Smooth muscle cell (in vitro differentiated cells): Measurements from ENCODE around the gene KLHL2. TPM values are rescaled to one million over a fixed set of nuclear protein-coding genes. Genes with fewer than 3 reads are reported as not detected.
A peak's percentile ranks its signal among the peaks of the same experiment; 100 is the strongest.

Experiments used
- DNase-seq: peaks from one replicate; lab custom pipeline; 2025; ENCODE audit not compliant: unreplicated experiment; lab: John Stamatoyannopoulos, UW
- H2AFZ ChIP-seq: fragments of 200-600 bp; sonication (generic); 2 replicates; pipeline ENCODE4 v1.6.0; 2016; ENCODE audit warnings: antibody characterized with exemption, low read depth, mild to moderate bottlenecking
- H3F3A ChIP-seq: fragments of 200-600 bp; sonication (generic); 2 replicates; pipeline ENCODE4 v1.6.0; 2017; ENCODE audit warnings: antibody characterized with exemption, low read depth
- H3K27ac ChIP-seq: fragments of 200-600 bp; sonication (generic); 2 replicates; pipeline ENCODE4 v1.5.1; 2016; ENCODE audit warnings: low read depth, mild to moderate bottlenecking
- H3K27me3 ChIP-seq: fragments of 200-600 bp; sonication (generic); 2 replicates; pipeline ENCODE4 v1.6.1; 2016; ENCODE audit warnings: low read depth, mild to moderate bottlenecking
- H3K36me3 ChIP-seq: fragments of 200-600 bp; sonication (generic); 2 replicates; pipeline ENCODE4 v1.5.1; 2016; ENCODE audit warnings: low read depth
- H3K4me1 ChIP-seq: fragments of 200-600 bp; sonication (generic); 2 replicates; pipeline ENCODE4 v1.5.1; 2016; ENCODE audit warnings: low read depth
- H3K4me2 ChIP-seq: fragments of 200-600 bp; sonication (generic); 2 replicates; pipeline ENCODE4 v1.6.0; 2016; ENCODE audit warnings: mild to moderate bottlenecking
- H3K4me3 ChIP-seq: fragments of 200-600 bp; sonication (generic); 2 replicates; pipeline ENCODE4 v1.5.1; 2016; ENCODE audit warnings: mild to moderate bottlenecking
- H3K79me2 ChIP-seq: fragments of 200-600 bp; sonication (generic); 2 replicates; pipeline ENCODE4 v1.6.0; 2016; ENCODE audit warnings: low read depth, mild to moderate bottlenecking
- H3K9ac ChIP-seq: fragments of 200-600 bp; sonication (generic); 2 replicates; pipeline ENCODE4 v1.6.0; 2016; ENCODE audit warnings: low read depth
- H3K9me3 ChIP-seq: fragments of 200-600 bp; sonication (generic); replicated peaks from 2 replicates; pipeline ENCODE4 v1.5.1; 2016; ENCODE audit warnings: low read depth
- H4K20me1 ChIP-seq: fragments of 200-600 bp; sonication (generic); 2 replicates; pipeline ENCODE4 v1.6.0; 2016; ENCODE audit warnings: low read depth
- WGBS: methylation state at CpG from one replicate; pipeline ENCODE4 v1.1.7; 2016; ENCODE audit warnings: low lambda C conversion rate; 5-methylcytosine and 5-hydroxymethylcytosine counted together
- polyA plus RNA-seq: library from polyadenylated mRNA; unstranded; fragments of >200 nt; fragmentation: Nextera tagmentation; extraction: Ambion mirVana; gene quantifications from 2 replicates; pipeline ENCODE4 v1.2.1, GENCODE V29; 2016
- total RNA-seq: library from RNA; depleted of rRNA; stranded (reverse); fragments of >200 nt; gene quantifications from 2 replicates; pipeline ENCODE4 v1.2.3, GENCODE V29; 2014
- TF ChIP-seq, protein P1 (sequence below): fragments of 200-600 bp; sonication (generic); IDR thresholded peaks from 2 replicates; pipeline ENCODE4 v1.5.1; 2017; ENCODE audit warnings: borderline replicate concordance, mild to moderate bottlenecking, antibody characterized with exemption; ENCODE audit not compliant: insufficient read depth, poor library complexity, severe bottlenecking

KLHL2 gene
- total and polyA plus RNA-seq, 2 experiments from 2014 or later: 2.6 to 18.6 TPM

DNA sequence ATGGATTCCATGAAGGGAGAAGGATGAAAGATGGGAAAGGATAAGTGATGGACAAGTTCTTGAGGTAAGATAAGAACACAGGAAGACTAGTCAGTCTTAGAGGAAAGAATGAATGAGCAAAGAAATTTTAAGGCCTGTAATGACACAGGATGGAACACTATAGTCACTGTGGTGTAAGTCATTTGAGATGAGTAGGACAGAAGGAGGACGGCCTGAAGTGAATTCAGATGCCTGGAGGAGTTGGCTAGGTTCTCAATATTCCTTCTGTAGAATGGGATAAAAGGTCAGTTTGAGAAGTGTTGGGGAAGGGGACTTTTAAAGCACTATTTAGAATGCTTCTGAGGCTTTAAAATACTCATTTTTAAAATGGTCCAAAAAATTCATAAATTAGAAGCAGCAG, 124.0 kb downstream of the KLHL2 start:
- H3K9me3 ChIP-seq: no peaks in the 10 kb centered on the region
- H3F3A ChIP-seq: peaks cover 3% of the 10 kb centered on the region
- peak overlapping the region; percentile 75 for H3K4me3 ChIP-seq
- H3K4me2 ChIP-seq: peak overlapping the region; percentile 86
- H3K27me3 ChIP-seq: no peaks in the 10 kb centered on the region
- peaks cover 57% of the 10 kb centered on the region for H3K4me1 ChIP-seq
- peak overlapping the region; percentile 22 for H3K9ac ChIP-seq
- H2AFZ ChIP-seq: no peak overlapping the region
- peak overlapping the region; percentile 63 for H3K27ac ChIP-seq
- no peak for DNase-seq
- TF ChIP-seq, protein P1, sequence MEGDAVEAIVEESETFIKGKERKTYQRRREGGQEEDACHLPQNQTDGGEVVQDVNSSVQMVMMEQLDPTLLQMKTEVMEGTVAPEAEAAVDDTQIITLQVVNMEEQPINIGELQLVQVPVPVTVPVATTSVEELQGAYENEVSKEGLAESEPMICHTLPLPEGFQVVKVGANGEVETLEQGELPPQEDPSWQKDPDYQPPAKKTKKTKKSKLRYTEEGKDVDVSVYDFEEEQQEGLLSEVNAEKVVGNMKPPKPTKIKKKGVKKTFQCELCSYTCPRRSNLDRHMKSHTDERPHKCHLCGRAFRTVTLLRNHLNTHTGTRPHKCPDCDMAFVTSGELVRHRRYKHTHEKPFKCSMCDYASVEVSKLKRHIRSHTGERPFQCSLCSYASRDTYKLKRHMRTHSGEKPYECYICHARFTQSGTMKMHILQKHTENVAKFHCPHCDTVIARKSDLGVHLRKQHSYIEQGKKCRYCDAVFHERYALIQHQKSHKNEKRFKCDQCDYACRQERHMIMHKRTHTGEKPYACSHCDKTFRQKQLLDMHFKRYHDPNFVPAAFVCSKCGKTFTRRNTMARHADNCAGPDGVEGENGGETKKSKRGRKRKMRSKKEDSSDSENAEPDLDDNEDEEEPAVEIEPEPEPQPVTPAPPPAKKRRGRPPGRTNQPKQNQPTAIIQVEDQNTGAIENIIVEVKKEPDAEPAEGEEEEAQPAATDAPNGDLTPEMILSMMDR: no peak
- 15% methylated on average over 1 of the region's 1 CpG for WGBS
- peaks cover 88% of the 10 kb centered on the region for H3K79me2 ChIP-seq
- peaks cover 81% of the 10 kb centered on the region for H4K20me1 ChIP-seq
- peaks cover 4% of the 10 kb centered on the region for H3K36me3 ChIP-seq

DNA sequence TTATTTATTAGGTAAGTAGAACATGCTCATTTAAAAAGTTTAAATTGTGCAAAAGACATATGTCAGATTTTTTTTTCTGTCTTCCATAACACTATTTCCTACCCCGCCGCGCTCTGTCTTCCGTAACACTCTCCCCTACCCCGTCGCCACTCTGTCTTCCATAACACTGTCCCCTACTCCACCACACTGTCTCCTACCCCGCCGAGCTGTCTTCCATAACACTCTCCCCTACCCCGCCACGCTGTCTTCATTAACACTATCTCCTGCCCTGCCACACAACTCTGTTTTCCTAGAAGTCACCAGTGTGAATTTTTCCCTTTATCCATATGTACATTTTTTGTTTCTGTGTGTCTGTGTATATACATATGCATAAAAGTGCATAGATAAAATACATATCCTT, 124.5 kb downstream of the KLHL2 start:
- Histone ChIP-seq H3F3A (peaks cover 3% of the 10 kb centered on the region), H4K20me1 (peaks cover 85% of the 10 kb centered on the region), H3K79me2 (peaks cover 93% of the 10 kb centered on the region), H3K4me1 (peaks cover 58% of the 10 kb centered on the region), H3K9me3 (no peaks in the 10 kb centered on the region), H2AFZ (no peak overlapping the region), H3K4me3 (peak overlapping the region; percentile 75), H3K36me3 (peaks cover 4% of the 10 kb centered on the region), H3K9ac (peak overlapping the region; percentile 22), H3K4me2 (peak overlapping the region; percentile 86), H3K27ac (peak overlapping the region; percentile 63), H3K27me3 (no peaks in the 10 kb centered on the region)
- no peak for DNase-seq
- TF ChIP-seq, protein P1: no peak
- WGBS: 21% methylated on average over 10 of the region's 10 CpGs

DNA sequence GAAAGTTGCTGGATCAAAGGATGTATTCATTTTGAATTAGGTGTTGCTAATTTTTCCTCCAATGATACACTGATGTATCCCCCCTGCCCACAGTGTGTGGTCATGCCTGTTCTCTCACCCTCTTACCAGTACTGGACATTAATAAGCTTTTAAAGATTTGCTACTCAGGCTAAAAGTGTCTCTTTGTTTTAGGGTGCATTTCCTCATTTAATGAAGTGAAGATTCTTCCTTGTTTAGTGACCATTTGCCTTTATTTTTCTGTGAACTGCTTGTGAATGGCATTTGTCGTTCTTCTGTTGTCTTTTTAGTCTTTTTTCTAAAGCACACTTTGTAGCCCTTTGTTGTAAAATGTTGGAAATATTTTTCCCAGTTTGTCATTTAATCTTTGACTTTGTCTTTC, 125.1 kb downstream of the KLHL2 start:
- peak overlapping the region; percentile 75 for H3K4me3 ChIP-seq
- H2AFZ ChIP-seq: no peak overlapping the region
- no peaks in the 10 kb centered on the region for H3K27me3 ChIP-seq
- peak overlapping the region; percentile 63 for H3K27ac ChIP-seq
- peaks cover 92% of the 10 kb centered on the region for H4K20me1 ChIP-seq
- H3K4me1 ChIP-seq: peaks cover 58% of the 10 kb centered on the region
- H3F3A ChIP-seq: peaks cover 3% of the 10 kb centered on the region
- peaks cover 93% of the 10 kb centered on the region for H3K79me2 ChIP-seq
- H3K36me3 ChIP-seq: peaks cover 4% of the 10 kb centered on the region
- 56% methylated on average over 1 of the region's 1 CpG for WGBS
- H3K9me3 ChIP-seq: no peaks in the 10 kb centered on the region
- H3K4me2 ChIP-seq: peak overlapping the region; percentile 86
- TF ChIP-seq, protein P1: no peak
- no peak for DNase-seq
- H3K9ac ChIP-seq: peak overlapping the region; percentile 22

DNA sequence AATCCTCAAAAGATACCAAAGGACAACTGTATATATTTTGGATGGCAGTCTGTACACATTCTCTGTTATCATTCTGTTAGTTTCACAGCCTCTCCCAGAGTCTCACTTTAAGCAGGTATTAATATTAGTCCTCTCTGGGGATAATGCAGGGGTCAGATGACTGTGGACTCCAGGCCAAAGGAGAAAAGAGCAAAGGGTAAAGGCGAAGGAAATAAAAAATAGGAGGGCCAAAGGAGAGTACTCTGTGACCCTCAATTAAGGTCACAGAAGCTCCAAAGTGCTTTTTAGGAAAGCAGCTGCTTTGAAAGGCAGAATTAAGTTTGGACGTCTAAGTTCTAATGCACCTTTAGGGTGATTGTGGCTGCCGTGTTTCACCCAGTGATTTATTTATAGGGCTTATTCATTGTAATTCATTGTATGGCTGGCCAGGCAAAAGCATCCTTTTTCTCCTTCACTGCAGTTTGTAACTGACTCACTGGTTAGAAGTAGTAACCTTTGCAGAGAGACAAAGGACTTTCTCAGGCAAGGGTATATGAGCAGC, 127.9 kb downstream of the KLHL2 start:
- 70% methylated on average over 3 of the region's 3 CpGs for WGBS

More for the DNA sequence above, 127.9 kb downstream of the KLHL2 start:
- no peak for DNase-seq
- no peak overlapping the region for H3K27ac ChIP-seq
- no peak overlapping the region for H3K9ac ChIP-seq
- H3K79me2 ChIP-seq: peaks cover 71% of the 10 kb centered on the region
- peaks cover 16% of the 10 kb centered on the region for H3K36me3 ChIP-seq
- peaks cover 14% of the 10 kb centered on the region for H3F3A ChIP-seq
- no peak overlapping the region for H2AFZ ChIP-seq
- no peak overlapping the region for H3K4me3 ChIP-seq
- peaks cover 43% of the 10 kb centered on the region for H3K4me1 ChIP-seq
- H3K27me3 ChIP-seq: no peaks in the 10 kb centered on the region
- no peaks in the 10 kb centered on the region for H3K9me3 ChIP-seq
- H3K4me2 ChIP-seq: no peak overlapping the region
- TF ChIP-seq, protein P1: no peak
- H4K20me1 ChIP-seq: peaks cover 100% of the 10 kb centered on the region
